DLD1 (cell line): Measurements from ENCODE around the gene OR10D3.
"Not testable (repeated sequence)": the region's sequence is repeated elsewhere in the genome, so short reads cannot be mapped to it uniquely, and the experiment has no call there.

Experiments used
- in situ Hi-C: cut with HindIII; loops from 2 replicates; pipeline ENCODE4 v1.10.0; 2017; ENCODE audit warnings: low sequenced_read_pairs

OR10D3 gene

DNA sequence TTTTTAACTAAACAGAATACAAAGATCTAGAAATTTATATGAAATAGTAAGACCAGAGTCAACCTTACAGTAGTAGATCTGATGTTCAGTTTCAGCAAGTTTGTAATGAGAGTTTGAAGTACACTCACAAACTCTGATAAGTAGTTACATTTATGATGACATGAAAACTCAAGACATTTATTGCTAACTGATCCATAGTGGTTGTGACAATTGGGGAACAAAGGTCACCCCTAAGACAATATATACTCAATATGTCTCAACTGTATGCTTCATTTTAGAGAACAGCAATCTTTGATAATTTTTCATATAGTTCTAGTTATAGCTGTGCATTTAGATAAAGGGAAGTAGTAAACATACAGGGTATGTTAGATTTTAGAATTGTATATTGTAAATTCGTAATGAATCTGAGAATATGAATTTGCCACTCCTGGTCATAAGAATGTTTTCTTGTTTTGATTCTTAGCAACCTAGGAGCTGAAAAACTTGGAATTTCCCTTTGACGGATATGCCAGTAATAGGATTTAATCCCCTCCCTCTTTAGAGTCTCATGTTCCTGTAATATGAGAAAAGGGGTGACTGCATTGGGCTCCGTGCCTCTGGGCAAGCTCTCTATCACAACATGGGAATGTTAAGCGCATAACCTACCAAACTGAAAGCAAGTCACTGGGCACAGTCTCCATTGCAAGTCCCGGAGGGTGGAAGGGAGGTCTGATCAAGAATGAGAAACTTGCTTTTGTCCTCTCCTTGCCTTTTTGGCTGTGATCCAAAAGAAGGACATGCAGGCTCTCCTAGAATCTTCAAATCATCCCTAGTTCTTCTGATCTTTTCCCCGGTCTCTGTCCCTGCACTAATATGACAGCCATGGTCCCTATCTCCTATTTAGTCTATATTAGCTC is 11.4 kb downstream of the OR10D3 start:
- in situ Hi-C loops, result no loop called here

DNA sequence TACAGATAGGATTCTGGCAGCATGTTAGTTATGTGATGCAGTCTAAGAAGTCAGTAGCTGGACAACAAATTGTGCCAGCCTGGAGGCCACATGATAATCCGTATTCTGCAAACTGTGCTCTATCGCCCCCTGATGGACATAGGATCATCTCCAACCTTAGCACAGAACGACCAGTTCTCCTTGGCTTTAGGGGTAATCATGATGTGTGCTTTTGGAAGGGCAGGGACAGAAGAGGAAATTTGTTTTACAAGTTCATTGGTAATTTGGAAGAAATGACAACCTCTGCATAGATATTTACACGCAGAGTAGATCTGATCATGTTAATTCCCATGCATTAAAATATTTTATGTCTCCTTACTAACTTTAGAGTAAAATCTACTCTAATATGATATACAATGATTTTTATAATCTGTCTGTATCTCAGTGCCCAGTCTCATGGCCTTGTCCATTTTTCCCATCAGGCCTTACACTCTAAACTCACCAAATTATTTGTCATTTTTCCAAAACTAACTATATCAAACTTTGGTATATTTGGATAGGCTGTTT is 12.1 kb downstream of the OR10D3 start:
- in situ Hi-C loops, result no loop called here

DNA sequence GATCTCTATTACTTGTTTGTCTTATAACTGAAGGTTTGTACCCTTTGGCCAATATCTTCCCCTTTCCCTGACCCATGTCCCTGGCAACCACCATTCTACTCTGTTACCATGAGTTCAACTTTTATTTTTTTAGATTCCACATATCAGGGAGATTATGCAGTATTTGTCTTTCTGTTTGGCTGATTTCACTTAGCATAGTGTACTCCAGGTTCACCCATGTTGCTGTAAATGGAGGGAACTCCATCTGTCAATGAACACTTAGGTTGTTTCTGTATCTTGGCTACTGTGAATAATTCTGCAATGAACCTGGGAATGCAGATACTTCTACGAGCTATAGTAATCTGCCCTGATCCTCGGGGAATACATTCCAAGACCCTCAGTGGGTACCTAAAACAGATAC is 14.9 kb downstream of the OR10D3 start:
- in situ Hi-C loops, result no loop called here

DNA sequence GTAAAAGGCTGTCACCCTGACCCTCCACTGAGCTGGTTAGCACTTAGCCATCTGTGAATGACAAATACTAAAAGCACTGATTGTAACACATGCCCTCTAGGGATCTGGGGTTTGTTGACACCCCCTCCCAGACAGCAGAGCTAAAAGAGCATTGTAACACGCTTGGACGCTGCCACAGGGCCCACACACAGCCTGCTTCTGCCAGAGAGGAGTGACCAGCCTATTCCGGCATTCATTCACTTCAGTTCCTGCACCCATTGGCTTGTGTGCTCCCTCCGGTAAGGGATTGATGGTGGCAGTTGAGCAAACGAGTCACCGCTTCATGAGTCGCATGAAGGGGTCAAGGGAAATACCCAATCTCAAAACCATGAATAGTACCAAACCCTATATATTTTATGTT is 15.8 kb downstream of the OR10D3 start:
- in situ Hi-C loops, result no loop called here

DNA sequence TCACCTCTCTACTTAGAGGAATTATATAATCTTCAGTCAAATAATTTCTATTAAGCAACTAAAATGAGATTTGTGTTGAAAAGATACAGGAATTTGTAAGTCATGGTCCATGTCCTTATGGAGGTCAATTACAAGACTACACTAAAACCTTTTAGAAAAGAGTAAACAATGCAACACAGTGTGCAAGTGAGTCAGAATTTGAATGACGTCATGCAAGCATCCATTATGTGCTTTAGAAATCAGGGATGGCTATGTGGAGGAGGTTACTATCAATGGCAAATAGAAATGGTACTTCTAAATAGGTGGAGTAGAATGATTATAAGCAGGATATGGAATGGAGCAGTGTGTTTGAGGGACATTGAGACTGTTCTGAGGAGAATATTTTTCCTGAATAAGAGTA is 16.6 kb downstream of the OR10D3 start:
- in situ Hi-C loops, result no loop called here

DNA sequence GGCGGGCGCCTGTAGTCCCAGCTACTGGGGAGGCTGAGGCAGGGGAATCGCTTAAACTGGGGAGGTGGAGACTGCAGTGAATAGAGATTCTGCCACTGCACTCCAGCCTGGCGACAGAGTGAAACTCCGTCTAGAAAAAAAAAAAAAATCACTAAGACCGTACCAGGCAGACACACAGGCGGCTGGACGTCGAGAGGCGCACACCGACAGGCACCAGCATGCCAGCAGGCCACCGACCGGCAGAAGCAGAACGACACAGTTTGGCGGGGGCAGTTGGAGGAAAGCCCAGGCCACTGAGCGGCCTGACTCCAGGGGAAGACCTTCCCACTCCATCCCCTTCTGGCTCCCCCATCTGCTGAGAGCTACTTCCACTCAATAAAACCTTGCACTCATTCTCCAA is 17.5 kb downstream of the OR10D3 start:
- in situ Hi-C loops, result no loop called here

DNA sequence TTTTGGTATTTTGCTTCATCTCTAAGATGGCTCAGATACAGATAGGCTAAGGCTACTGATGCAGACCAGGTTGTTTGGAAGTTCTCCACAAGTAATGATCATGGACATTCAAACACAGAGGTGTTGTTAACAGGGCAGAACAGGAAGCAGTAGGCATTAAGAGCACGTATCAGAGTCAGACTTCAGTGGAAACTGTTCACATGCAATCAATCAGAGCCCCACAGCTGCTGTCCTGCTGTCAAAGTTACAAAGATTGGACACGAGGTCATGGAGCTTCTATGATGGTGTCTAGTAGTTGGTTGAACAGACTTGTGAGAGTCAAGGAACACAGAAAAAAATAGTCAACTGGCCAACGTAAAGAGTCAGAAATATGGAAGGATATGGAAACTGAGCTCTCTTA is 19.8 kb downstream of the OR10D3 start:
- in situ Hi-C loops, result no loop called here

DNA sequence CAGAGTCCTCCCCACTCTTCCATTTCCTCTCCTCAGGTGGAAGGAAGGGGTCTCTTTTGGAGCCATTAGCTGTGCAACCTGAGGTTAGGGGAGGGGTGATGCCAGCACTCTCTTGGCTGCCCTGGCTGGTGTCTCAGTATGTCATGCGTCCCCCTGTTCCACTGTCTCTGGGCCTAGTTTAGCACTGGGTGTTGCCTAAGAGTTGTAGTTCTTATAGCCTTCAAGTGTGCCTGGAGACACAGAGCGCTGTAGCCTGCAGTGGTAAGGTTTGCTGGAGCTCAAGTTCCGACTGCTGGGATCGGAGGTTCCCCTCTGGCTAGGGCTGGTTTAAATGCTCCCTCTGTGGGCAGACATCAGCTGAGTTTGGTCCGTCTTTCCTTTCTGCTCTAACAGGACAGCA is 20.9 kb downstream of the OR10D3 start:
- in situ Hi-C loops, result no loop called here

DNA sequence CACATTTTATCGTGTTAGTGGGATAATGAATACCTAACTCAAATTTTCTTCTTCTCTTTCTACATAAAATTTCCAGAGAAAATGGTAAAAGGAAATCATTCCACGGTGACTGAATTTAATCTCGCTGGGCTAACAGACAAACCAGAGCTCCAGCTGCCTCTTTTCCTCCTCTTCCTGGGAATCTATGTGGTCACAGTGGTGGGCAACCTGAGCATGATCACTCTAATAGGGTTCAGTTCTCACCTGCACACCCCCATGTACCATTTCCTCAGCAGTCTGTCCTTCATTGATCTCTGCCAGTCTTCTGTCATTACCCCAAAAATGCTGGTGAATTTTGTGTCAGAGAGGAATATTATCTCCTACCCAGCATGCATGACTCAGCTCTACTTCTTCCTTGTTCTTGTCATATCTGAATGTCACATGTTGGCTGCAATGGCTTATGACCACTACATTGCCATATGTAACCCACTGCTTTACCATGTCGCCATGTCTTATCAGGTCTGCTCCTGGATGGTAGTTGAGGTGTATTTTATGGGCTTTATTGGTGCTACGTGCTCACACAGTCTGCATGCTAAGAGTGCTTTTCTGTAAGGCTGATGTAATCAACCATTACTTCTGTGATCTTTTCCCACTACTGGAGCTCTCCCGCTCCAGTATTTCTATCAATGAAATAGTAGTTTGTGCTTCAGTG is 24.1 kb downstream of the OR10D3 start:
- in situ Hi-C loops, result no loop called here

DNA sequence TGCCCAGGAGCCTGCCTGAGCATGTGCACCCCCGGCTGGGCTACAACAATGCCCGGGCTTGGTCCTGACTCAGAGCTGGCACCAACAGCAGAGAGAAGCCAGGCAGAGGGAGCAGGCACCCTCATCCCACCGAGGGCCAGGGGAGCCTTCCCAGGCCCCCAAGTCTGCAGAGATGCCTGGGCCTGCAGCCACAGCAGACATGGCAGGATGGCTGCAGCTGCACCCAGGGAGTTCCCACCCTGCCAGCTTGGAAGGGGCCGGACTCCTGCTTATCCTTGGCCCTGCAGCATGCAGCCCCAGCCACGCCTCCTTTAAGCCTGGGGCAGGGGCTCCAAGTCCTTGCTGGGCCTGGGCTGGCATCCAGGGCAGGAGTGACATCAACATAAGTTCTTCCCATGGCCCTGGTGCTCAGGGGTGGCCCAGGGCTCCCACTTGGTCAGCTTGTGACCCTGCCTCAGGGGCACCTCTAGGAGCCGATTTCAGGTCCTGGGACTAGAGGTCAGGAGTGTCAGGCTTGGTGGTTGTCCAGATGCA is 26.7 kb downstream of the OR10D3 start:
- in situ Hi-C loops, result no loop called here

DNA sequence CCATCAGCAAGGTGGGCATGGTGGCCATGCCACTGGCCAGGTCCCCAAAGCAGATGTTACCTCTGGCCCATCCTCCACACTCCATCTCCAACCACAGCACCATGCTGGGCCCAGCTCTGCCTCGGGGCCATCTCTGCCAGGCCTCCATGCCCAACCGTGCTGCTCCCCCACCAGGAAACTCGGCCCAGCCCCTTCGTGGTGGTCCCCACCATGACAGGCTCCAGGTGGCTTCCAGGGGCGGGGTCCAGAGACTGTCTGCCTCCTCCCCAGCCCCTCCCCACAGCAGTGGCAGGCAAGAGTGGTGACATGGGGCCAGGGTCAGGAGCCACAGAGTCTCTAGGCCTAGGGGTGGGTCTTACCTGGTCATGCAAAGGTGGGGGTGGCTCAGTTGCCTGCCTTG is 27.3 kb downstream of the OR10D3 start:
- in situ Hi-C loops, result no loop called here

DNA sequence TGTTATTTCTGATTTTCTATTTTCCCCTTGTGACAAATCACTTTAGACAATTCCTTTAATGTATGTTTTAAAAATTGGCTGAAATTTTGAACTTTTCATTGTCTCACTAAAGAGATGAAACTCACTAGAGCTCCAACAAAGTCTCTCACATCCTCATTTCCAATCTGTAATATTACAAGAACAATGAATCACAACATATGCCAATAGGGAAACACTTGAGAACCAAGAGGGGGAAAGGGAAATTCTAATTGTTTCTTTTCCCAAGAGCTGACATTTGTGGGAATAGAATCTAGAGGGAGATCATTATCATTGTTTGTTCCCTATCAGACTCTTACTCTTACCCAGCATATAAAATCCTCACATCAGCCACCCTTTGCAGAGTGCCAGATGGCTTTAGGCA is 28.2 kb downstream of the OR10D3 start:
- in situ Hi-C loops, result no loop called here

DNA sequence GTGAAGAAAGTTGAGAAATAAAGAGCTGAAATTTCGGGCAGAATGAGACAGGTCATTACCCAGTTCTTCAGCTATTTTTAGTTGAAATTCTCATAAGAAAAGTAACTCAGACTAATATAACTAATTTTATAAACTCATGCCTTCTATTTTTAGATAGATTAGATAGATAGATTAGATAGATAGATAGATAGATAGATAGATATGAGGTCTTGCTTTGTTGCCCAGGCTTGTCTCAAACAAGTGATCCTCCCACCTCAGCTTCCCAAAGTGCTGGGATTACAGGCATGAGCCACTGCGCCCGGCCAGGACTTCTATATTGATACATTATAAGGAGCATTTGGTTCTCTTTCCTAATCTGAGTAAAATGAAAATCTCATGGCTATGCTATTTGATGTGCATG is 30.9 kb downstream of the OR10D3 start:
- in situ Hi-C loops, result no loop called here

DNA sequence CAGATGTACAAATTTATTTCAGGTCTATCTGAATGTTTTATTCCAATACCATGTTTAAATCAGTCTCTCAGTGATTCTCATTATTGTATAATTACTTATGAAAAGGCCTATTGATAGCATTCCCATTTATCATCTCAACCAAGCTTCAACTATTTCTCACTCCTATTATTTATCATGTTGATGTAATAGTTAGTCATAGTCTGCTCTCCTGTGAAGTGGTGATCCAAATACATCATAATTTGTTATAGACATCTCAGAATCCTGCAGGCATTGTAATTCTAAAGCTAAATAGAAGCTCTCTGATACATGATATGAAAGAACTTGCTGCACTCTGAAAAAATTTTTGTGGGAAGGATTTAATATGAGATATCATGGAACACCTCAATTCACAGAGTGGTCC is 36.0 kb downstream of the OR10D3 start:
- in situ Hi-C loops, result no loop called here

DNA sequence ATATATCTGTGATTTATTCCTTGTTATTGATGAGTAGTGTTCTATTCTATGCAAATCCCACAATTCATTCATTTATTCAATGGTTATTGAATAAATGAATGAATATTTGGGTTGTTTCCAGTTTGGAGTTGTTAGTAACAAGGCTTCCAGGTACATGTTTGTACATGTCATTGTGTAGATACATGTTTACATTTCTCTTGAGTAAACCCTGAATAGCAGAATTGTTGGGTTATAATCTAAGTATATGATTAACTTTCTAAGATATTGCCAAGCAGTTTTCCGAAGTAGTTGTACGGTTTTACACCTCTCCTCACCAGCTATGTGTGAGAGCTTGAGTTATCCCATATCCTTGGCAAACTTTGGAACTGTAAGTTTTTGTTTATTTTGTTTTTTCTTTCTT is 39.3 kb downstream of the OR10D3 start:
- in situ Hi-C loops, result no loop called here

DNA sequence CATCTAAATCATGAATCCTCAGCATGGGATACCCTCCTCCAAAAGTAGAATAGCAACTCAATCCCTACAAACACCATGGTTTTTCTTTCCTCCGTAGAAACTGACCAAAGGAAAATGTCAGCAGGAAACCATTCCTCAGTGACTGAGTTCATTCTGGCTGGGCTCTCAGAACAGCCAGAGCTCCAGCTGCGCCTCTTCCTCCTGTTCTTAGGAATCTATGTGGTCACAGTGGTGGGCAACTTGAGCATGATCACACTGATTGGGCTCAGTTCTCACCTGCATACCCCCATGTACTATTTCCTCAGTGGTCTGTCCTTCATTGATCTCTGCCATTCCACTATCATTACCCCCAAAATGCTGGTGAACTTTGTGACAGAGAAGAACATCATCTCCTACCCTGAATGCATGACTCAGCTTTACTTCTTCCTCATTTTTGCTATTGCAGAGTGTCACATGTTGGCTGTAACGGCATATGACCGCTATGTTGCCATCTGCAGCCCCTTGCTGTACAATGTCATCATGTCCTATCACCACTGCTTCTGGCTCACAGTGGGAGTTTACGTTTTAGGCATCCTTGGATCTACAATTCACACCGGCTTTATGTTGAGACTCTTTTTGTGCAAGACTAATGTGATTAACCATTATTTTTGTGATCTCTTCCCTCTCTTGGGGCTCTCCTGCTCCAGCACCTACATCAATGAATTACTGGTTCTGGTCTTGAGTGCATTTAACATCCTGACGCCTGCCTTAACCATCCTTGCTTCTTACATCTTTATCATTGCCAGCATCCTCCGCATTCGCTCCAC is 41.7 kb downstream of the OR10D3 start:
- in situ Hi-C loops, result not testable (repeated sequence)

DNA sequence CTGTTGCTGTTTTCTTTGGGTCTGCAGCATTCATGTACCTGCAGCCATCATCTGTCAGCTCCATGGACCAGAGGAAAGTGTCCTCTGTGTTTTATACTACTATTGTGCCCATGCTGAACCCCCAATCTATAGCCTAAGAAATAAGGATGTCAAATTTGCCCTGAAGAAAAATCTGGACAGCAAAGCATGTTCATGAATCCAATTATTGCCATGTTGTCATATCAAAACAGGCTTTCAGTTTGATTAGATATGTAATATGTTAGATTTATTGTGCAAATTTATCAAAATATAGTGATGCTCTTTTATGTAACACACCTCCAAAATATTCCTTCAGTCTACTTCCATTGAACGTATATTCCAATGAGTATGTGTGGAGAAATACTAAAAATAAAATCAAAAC is 42.3 kb downstream of the OR10D3 start:
- in situ Hi-C loops, result no loop called here

DNA sequence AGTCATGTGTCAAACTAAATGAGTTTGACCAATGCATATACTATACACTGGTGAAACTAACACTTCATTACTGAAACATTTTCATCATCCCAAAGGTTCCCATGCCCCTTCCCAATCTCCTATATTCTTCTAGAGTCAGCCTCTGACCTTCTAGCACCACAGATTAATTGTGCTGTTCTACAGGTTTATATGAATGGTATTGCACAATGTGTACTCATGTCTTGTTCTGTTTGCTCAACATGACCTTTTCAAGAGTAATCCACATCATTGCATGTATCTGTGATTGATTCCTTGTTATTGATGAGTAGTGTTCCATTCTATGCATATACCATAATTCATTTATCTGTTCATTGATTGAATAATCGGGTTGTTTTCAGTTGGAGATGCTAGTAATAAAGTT is 50.2 kb downstream of the OR10D3 start:
- in situ Hi-C loops, result no loop called here
